Parathyroid adenoma (tissue), 2 donors: ENCODE results near the gene CABLES1.

Source experiments
- H2AFZ ChIP-seq: fragments of 300-600 bp; sonication (generic); one replicate; pipeline ENCODE4 v1.7.0; 2017; ENCODE audit warnings: antibody characterized with exemption, mild to moderate bottlenecking
- H3K27ac ChIP-seq: fragments of 300-600 bp; sonication (generic); one replicate; pipeline ENCODE4 v1.7.0; 2017
- H3K27me3 ChIP-seq: fragments of 300-600 bp; sonication (generic); one replicate; pipeline ENCODE4 v1.7.0; 2017; ENCODE audit warnings: low read length; ENCODE audit not compliant: control insufficient read depth, insufficient read depth
- H3K36me3 ChIP-seq: fragments of 300-600 bp; sonication (generic); one replicate; pipeline ENCODE4 v1.7.0; 2017; ENCODE audit warnings: low read length; ENCODE audit not compliant: control insufficient read depth, insufficient read depth
- H3K4me1 ChIP-seq: fragments of 300-600 bp; sonication (generic); one replicate; pipeline ENCODE4 v1.7.0; 2017; ENCODE audit warnings: control low read depth
- H3K4me2 ChIP-seq: fragments of 300-600 bp; sonication (generic); one replicate; pipeline ENCODE4 v1.7.0; 2017; ENCODE audit warnings: low read length
- H3K4me3 ChIP-seq: fragments of 300-600 bp; sonication (generic); one replicate; pipeline ENCODE4 v1.7.0; 2017; ENCODE audit warnings: low read depth, low read length
- H3K79me2 ChIP-seq: fragments of 300-600 bp; sonication (generic); one replicate; pipeline ENCODE4 v1.7.0; 2017; ENCODE audit warnings: control low read depth
- H3K9ac ChIP-seq: fragments of 300-600 bp; sonication (generic); one replicate; pipeline ENCODE4 v1.7.0; 2017; ENCODE audit warnings: mild to moderate bottlenecking
- H3K9me3 ChIP-seq: fragments of 300-600 bp; sonication (generic); one replicate; pipeline ENCODE4 v1.7.0; 2017; ENCODE audit warnings: low read length; ENCODE audit not compliant: control insufficient read depth
- CTCF ChIP-seq: fragments of 300-600 bp; sonication (generic); IDR thresholded peaks from one replicate; pipeline ENCODE4 v1.7.0; 2017; ENCODE audit warnings: antibody characterized with exemption, mild to moderate bottlenecking
- donor health status: primary hyperparathyroidism.

The CABLES1 gene

GRCh38 chr18:23232331-23232730 lies 97.0 kb downstream of the CABLES1 start:
- Histone ChIP-seq H3K79me2 (no peaks in the 10 kb centered on the region), H2AFZ (no peak overlapping the region), H3K36me3 (no peaks in the 10 kb centered on the region), H3K9ac (no peak overlapping the region), H3K27ac (no peak overlapping the region), H3K9me3 (no peaks in the 10 kb centered on the region), H3K4me3 (no peak overlapping the region), H3K4me2 (no peak overlapping the region), H3K27me3 (no peaks in the 10 kb centered on the region), H3K4me1 (peaks cover 15% of the 10 kb centered on the region)
- no peak for TF ChIP-seq CTCF

GRCh38 chr18:23234619-23235018 lies 99.3 kb downstream of the CABLES1 start:
- Histone ChIP-seq H3K36me3 (no peaks in the 10 kb centered on the region), H3K27ac (no peak overlapping the region), H3K9me3 (no peaks in the 10 kb centered on the region), H3K79me2 (no peaks in the 10 kb centered on the region), H2AFZ (no peak overlapping the region), H3K27me3 (no peaks in the 10 kb centered on the region), H3K9ac (no peak overlapping the region), H3K4me2 (no peak overlapping the region), H3K4me1 (no peaks in the 10 kb centered on the region), H3K4me3 (no peak overlapping the region)
- no peak for TF ChIP-seq CTCF

- H3K27ac ChIP-seq = no peak overlapping the region
Measured at GRCh38 chr18:23235336-23235735, 100.1 kb downstream of the CABLES1 start.

GRCh38 chr18:23235860-23236259 lies 100.6 kb downstream of the CABLES1 start:
- Histone ChIP-seq H3K27ac (no peak overlapping the region), H3K4me2 (no peak overlapping the region), H3K9ac (no peak overlapping the region), H3K9me3 (no peaks in the 10 kb centered on the region), H3K4me1 (no peaks in the 10 kb centered on the region), H2AFZ (no peak overlapping the region), H3K79me2 (no peaks in the 10 kb centered on the region), H3K27me3 (no peaks in the 10 kb centered on the region), H3K4me3 (no peak overlapping the region), H3K36me3 (no peaks in the 10 kb centered on the region)
- TF ChIP-seq CTCF = no peak

More at GRCh38 chr18:23235336-23235735, 100.1 kb downstream of the CABLES1 start:
- no peaks in the 10 kb centered on the region for H3K79me2 ChIP-seq
- H3K9ac ChIP-seq = no peak overlapping the region
- no peaks in the 10 kb centered on the region for H3K36me3 ChIP-seq
- H3K4me1 ChIP-seq = no peaks in the 10 kb centered on the region
- H3K4me3 ChIP-seq = no peak overlapping the region
- no peak overlapping the region for H2AFZ ChIP-seq
- no peak for TF ChIP-seq CTCF
- H3K9me3 ChIP-seq = no peaks in the 10 kb centered on the region
- H3K4me2 ChIP-seq = no peak overlapping the region
- H3K27me3 ChIP-seq = no peaks in the 10 kb centered on the region

- H3K9ac ChIP-seq = no peak overlapping the region
- no peak overlapping the region for H3K27ac ChIP-seq
- TF ChIP-seq CTCF = no peak
- H3K4me1 ChIP-seq = no peaks in the 10 kb centered on the region
- no peak overlapping the region for H3K4me2 ChIP-seq
- no peaks in the 10 kb centered on the region for H3K9me3 ChIP-seq
- no peak overlapping the region for H2AFZ ChIP-seq
- no peaks in the 10 kb centered on the region for H3K79me2 ChIP-seq
- no peaks in the 10 kb centered on the region for H3K27me3 ChIP-seq
- no peak overlapping the region for H3K4me3 ChIP-seq
- no peaks in the 10 kb centered on the region for H3K36me3 ChIP-seq
Measured at GRCh38 chr18:23236876-23237468, 101.7 kb downstream of the CABLES1 start.
